HG02852 (cell line): Measurements from ENCODE around the gene FAM162A.
A peak's percentile ranks its signal among the peaks of the same experiment; 100 is the strongest.
"Not testable (repeated sequence)": the region's sequence is repeated elsewhere in the genome, so short reads cannot be mapped to it uniquely, and the experiment has no call there.

ENCODE experiments used
- ATAC-seq: cut with Tn5 transposase; IDR thresholded peaks from one replicate; pipeline ENCODE4 v1.9.1; 2021; ENCODE audit warnings: mild to moderate bottlenecking, moderate library complexity; ENCODE audit not compliant: unreplicated experiment

Gene FAM162A

GRCh38 chr3:122415762-122416654 is 32.0 kb downstream of the FAM162A start, which contains the start of gene WDR5B:
TSS of gene WDR5B (minus strand) at chr3:122416062. CDS start at chr3:122415528, 534 bp downstream.
- ATAC-seq = peak; percentile 86

- no peak for ATAC-seq
Measured at GRCh38 chr3:122416966-122417365, 33.0 kb downstream of the FAM162A start.

- no peak for ATAC-seq
Measured at GRCh38 chr3:122421101-122421500, 37.1 kb downstream of the FAM162A start.

GRCh38 chr3:122421836-122422235 is 37.9 kb downstream of the FAM162A start:
- no peak for ATAC-seq

GRCh38 chr3:122427857-122428471 is 44.0 kb downstream of the FAM162A start:
- no peak for ATAC-seq

DNA sequence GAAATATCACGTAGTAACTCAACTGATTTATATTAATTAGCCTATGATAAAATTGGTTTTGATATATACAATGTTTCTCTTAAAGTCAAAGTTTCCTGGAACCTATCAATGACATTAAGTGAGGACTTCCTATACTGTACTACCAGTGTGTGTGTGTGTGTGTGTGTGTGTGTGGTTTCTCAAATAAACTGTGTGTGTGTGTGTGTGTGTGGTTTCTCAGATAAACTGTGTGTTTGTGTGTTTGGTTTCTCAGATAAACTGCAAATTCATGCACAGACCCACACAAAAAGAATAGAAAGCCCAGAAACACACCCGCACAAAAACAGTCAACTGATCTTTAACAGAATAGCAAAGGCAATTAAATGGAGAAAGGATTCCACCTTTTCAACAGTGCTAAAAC is 46.4 kb downstream of the FAM162A start:
- ATAC-seq = no peak

DNA sequence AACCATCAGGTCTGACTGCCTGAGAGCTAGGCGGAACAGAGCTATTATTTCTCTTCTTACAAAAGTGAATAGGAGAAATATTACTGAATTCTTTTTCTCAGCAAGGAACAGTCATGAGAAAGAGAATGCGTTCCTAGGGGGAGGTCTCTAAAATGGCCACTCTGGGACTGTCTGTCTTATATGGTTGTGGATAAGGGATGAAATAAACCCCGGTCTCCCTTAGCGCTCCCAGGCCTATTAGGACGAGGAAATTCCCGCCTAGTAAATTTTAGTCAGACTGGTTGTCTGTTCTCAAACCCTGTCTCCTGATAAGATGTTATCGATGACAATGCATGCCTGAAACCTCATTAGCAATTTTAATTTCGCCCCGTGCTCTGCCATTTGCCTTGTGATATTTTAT is 52.0 kb downstream of the FAM162A start:
- ATAC-seq = no peak

- ATAC-seq = no peak
Measured at GRCh38 chr3:122443090-122443489, 59.1 kb downstream of the FAM162A start.

DNA sequence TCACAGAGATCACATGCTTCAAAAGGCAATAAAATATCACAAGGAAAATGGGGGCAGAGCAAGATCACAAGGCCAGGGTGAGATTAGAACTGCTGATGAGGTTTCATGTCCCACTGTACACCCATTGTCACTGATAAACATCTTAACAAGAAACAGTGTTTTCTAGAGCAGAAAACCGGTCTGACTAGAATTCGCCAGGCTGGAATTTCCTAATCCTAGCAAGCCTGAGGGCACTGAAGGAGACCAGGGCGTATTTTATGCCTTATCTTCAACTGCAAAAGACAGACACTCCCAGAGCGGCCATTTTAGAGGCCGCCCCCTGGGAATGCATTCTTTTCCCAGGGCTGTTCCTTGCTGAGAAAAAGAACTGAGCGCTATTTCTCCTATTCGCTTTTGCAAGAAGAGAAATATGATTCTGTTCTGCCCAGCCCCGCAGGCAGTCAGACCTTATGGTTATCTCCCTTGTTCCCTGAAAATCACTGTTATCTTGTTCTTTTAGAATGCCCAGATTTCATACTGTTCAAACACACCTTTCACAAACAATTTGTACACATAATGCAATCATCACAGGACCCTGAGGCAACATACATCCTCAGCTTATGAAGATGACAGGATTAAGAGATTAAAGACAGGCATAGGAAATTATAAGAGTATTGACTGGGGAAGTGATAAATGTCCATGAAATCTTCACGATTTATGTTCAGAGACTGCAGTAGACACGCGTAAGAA is 59.9 kb downstream of the FAM162A start:
- ATAC-seq = not testable (repeated sequence)

DNA sequence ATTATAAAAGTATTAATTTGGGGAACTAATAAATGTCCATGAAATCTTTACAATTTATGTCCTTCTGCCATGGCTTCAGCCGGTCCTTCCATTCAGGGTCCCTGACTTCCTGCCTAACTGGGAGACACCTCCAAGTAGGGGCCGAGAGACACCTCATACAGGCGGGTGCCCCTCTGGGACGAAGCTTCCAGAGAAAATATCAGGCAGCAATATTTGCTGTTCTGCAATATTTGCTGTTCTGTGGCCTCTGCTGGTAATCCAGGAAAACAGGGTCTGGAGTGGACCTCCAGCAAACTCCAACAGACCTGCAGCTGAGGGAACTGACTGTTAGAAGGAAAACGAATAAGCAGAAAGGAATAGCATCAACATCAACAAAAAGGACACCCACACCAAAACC is 60.5 kb downstream of the FAM162A start:
- not testable (repeated sequence) for ATAC-seq

- ATAC-seq = not testable (repeated sequence)
Measured at GRCh38 chr3:122448218-122448617, 64.2 kb downstream of the FAM162A start.

- ATAC-seq = no peak
Measured at GRCh38 chr3:122451371-122451770, 67.4 kb downstream of the FAM162A start.

GRCh38 chr3:122456074-122456473 is 72.1 kb downstream of the FAM162A start:
- no peak for ATAC-seq

GRCh38 chr3:122457706-122458105 is 73.7 kb downstream of the FAM162A start:
- no peak for ATAC-seq

GRCh38 chr3:122458992-122459391 is 75.0 kb downstream of the FAM162A start:
- no peak for ATAC-seq

DNA sequence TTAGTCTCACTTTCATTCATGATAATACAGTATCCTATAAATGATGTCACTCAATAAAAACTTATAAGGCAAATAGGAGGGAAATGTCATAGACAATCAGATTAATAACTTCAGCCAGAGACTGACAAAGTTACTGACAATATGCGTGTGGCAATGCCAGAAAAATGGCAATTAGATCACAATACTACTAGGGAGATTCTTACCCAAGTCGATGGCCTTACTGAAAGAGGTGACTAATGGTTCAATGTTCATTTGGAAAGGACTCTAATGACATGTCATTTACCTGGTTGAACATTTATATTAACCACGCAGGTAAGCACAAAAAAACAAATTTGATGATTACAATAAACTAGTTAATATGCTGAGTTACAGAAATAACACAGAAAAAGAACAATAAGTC is 77.8 kb downstream of the FAM162A start:
- no peak for ATAC-seq
